ENCODE measurements around the gene FMR1.

Gene FMR1

DNA sequence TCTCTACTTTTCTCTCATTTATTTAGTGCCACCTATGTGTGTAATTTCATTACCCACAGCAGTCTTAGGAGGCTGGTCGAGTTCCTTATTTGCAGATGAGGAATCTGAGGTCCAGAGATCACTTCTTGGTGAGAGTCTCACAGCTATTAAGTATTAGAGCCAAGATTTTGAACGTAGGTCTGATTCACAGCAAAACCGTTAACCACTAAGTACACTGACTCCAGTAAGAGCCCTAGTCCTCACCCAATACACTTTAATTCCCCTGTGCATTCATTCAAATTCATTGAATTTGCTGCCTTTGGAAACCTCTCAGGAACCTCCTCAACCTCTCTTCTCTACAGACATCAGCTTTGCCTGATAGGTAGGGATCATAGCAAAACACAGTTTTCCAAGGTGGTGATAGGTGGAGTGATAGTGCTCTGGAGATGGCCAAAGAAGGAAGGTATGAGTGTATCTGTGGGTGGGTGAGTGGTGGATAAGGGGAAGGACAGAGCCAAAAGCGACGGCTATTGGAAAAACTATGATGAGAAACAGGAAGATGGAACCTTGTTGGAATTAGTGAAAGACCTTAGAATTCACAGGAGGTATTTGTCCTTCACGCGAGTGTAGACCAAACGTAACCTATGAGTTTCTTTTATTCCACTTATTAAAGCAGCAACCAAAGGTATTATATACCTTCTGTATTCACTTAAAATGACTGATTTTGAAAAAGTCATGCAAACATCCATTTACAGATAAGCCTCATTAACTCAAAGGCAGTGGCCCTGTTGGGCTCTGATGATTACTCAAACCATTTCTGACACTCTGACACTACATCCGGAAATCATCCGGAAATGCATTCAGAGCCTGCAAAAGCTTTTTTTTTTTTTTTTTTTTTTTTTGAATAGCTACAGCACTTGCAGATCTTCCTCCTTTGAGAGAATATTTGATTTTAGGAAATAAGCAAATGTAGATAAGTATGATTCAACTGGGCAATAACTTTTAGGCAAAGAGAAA lies 6.3 kb downstream of the FMR1 start:
- H3K4me3 ChIP-seq (ENCODE audit: low read length): no peak overlapping the region
- H3K4me1 ChIP-seq (ENCODE audit: control insufficient read depth, low read depth, low read length): peaks cover 7% of the 10 kb centered on the region
- H3K27ac ChIP-seq (ENCODE audit: low read length): no peak overlapping the region
- no peaks in the 10 kb centered on the region for H3K36me3 ChIP-seq (ENCODE audit: control insufficient read depth, low read depth, low read length)
- no peaks in the 10 kb centered on the region for H3K27me3 ChIP-seq (ENCODE audit: control insufficient read depth, insufficient read depth, low read length)
- no peak overlapping the region for H3K9ac ChIP-seq (ENCODE audit: low read length)
- peaks cover 7% of the 10 kb centered on the region for H3K9me3 ChIP-seq (ENCODE audit: control insufficient read depth, low read depth, low read length)

DNA sequence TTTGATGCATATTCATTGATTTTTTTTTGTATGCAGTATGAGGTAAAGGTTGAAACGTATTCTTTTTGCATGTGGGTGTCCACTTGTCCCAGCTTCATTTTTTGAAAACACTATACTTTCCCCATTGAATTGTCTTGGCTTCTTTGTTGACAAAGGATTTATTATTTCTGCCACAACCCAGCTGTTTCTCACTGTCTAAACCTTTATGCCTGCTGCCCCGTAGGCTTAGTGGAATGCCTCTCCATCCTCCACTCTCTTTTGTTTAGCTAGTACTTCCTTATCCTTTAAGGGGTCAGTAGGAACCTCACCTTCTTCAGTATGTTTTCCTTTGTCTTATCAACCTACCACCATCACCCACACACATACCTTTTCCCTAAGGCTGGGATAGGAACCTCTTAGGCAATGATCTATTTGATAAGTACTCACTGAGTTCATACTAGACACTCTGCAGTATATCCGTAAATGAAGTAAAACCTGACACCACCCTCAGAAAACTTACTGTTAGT lies 8.5 kb downstream of the FMR1 start:
- no peaks in the 10 kb centered on the region for H3K9me3 ChIP-seq (ENCODE audit: control insufficient read depth, low read depth, low read length)
- H3K4me3 ChIP-seq (ENCODE audit: low read length): no peak overlapping the region
- peaks cover 7% of the 10 kb centered on the region for H3K4me1 ChIP-seq (ENCODE audit: control insufficient read depth, low read depth, low read length)
- no peaks in the 10 kb centered on the region for H3K27me3 ChIP-seq (ENCODE audit: control insufficient read depth, insufficient read depth, low read length)
- H3K36me3 ChIP-seq (ENCODE audit: control insufficient read depth, low read depth, low read length): no peaks in the 10 kb centered on the region
- no peak overlapping the region for H3K9ac ChIP-seq (ENCODE audit: low read length)
- no peak overlapping the region for H3K27ac ChIP-seq (ENCODE audit: low read length)

GRCh38 chrX:147923605-147924004 lies 11.9 kb downstream of the FMR1 start:
- Histone ChIP-seq H3K4me1 (ENCODE audit: control insufficient read depth, low read depth, low read length) (peaks cover 7% of the 10 kb centered on the region), H3K4me3 (ENCODE audit: low read length) (no peak overlapping the region), H3K9me3 (ENCODE audit: control insufficient read depth, low read depth, low read length) (peaks cover 3% of the 10 kb centered on the region), H3K9ac (ENCODE audit: low read length) (no peak overlapping the region), H3K36me3 (ENCODE audit: control insufficient read depth, low read depth, low read length) (no peaks in the 10 kb centered on the region), H3K27me3 (ENCODE audit: control insufficient read depth, insufficient read depth, low read length) (no peaks in the 10 kb centered on the region), H3K27ac (ENCODE audit: low read length) (no peak overlapping the region)

DNA sequence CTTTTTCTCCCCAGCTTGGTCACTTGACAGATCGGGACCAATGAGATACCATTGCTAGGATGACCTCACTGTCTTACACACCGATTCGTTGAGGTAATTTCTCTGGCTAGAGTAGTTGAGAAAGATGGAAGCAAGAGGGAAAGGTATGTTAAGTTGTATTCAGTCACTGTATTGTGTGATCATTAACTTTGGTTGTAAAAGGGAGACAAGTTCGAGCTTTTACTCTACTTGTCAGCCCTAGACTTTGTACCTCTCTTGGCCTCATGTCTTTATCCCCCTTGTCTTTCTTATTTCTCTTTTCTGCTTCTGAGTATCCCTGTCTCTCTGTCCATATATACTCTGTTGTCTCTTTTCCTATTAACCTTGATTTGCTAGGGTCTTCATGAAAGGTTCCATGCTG lies 15.5 kb downstream of the FMR1 start:
- Histone ChIP-seq H3K4me3 (ENCODE audit: low read length) (no peak overlapping the region), H3K9me3 (ENCODE audit: control insufficient read depth, low read depth, low read length) (peaks cover 3% of the 10 kb centered on the region), H3K27me3 (ENCODE audit: control insufficient read depth, insufficient read depth, low read length) (no peaks in the 10 kb centered on the region), H3K36me3 (ENCODE audit: control insufficient read depth, low read depth, low read length) (peaks cover 5% of the 10 kb centered on the region), H3K9ac (ENCODE audit: low read length) (no peak overlapping the region), H3K4me1 (ENCODE audit: control insufficient read depth, low read depth, low read length) (no peaks in the 10 kb centered on the region), H3K27ac (ENCODE audit: low read length) (no peak overlapping the region)

GRCh38 chrX:147933815-147934214 lies 22.1 kb downstream of the FMR1 start:
- H3K27ac ChIP-seq (ENCODE audit: low read length): no peak overlapping the region
- peaks cover 10% of the 10 kb centered on the region for H3K9me3 ChIP-seq (ENCODE audit: control insufficient read depth, low read depth, low read length)
- no peak overlapping the region for H3K4me3 ChIP-seq (ENCODE audit: low read length)
- H3K9ac ChIP-seq (ENCODE audit: low read length): no peak overlapping the region
- H3K27me3 ChIP-seq (ENCODE audit: control insufficient read depth, insufficient read depth, low read length): no peaks in the 10 kb centered on the region
- no peaks in the 10 kb centered on the region for H3K4me1 ChIP-seq (ENCODE audit: control insufficient read depth, low read depth, low read length)
- peaks cover 51% of the 10 kb centered on the region for H3K36me3 ChIP-seq (ENCODE audit: control insufficient read depth, low read depth, low read length)

- peaks cover 49% of the 10 kb centered on the region for H3K36me3 ChIP-seq (ENCODE audit: control insufficient read depth, low read depth, low read length)
These were observed 23.5 kb downstream of the FMR1 start for GRCh38 chrX:147935156-147935758.

GRCh38 chrX:147945286-147945685 lies 33.6 kb downstream of the FMR1 start:
- Histone ChIP-seq H3K36me3 (ENCODE audit: control insufficient read depth, low read depth, low read length) (peaks cover 48% of the 10 kb centered on the region), H3K9me3 (ENCODE audit: control insufficient read depth, low read depth, low read length) (peaks cover 6% of the 10 kb centered on the region), H3K27ac (ENCODE audit: low read length) (no peak overlapping the region), H3K4me3 (ENCODE audit: low read length) (no peak overlapping the region), H3K9ac (ENCODE audit: low read length) (no peak overlapping the region), H3K27me3 (ENCODE audit: control insufficient read depth, insufficient read depth, low read length) (no peaks in the 10 kb centered on the region), H3K4me1 (ENCODE audit: control insufficient read depth, low read depth, low read length) (no peaks in the 10 kb centered on the region)

More at GRCh38 chrX:147935156-147935758, 23.5 kb downstream of the FMR1 start:
- Histone ChIP-seq H3K9me3 (ENCODE audit: control insufficient read depth, low read depth, low read length) (peaks cover 12% of the 10 kb centered on the region), H3K9ac (ENCODE audit: low read length) (no peak overlapping the region), H3K27ac (ENCODE audit: low read length) (no peak overlapping the region), H3K4me3 (ENCODE audit: low read length) (no peak overlapping the region), H3K4me1 (ENCODE audit: control insufficient read depth, low read depth, low read length) (no peaks in the 10 kb centered on the region), H3K27me3 (ENCODE audit: control insufficient read depth, insufficient read depth, low read length) (no peaks in the 10 kb centered on the region)

- H3K4me1 ChIP-seq (ENCODE audit: control insufficient read depth, low read depth, low read length): no peaks in the 10 kb centered on the region
- no peak overlapping the region for H3K27ac ChIP-seq (ENCODE audit: low read length)
- no peak overlapping the region for H3K9ac ChIP-seq (ENCODE audit: low read length)
- H3K27me3 ChIP-seq (ENCODE audit: control insufficient read depth, insufficient read depth, low read length): no peaks in the 10 kb centered on the region
- peaks cover 28% of the 10 kb centered on the region for H3K36me3 ChIP-seq (ENCODE audit: control insufficient read depth, low read depth, low read length)
- no peak overlapping the region for H3K4me3 ChIP-seq (ENCODE audit: low read length)
- peaks cover 6% of the 10 kb centered on the region for H3K9me3 ChIP-seq (ENCODE audit: control insufficient read depth, low read depth, low read length)
These were observed 36.8 kb downstream of the FMR1 start for GRCh38 chrX:147948531-147948930.

DNA sequence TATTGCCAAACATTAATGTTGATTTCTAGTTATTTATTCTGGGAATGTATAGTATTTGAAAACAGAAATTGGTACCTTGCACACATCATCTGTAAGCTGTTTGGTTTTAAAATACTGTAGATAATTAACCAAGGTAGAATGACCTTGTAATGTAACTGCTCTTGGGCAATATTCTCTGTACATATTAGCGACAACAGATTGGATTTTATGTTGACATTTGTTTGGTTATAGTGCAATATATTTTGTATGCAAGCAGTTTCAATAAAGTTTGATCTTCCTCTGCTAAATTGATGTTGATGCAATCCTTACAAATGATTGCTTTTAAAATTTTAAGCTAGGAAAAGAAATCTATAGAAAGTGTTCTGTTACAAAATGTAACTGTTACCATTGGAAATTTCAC lies 38.6 kb downstream of the FMR1 start:
- Histone ChIP-seq H3K36me3 (ENCODE audit: control insufficient read depth, low read depth, low read length) (peaks cover 11% of the 10 kb centered on the region), H3K9me3 (ENCODE audit: control insufficient read depth, low read depth, low read length) (peaks cover 9% of the 10 kb centered on the region), H3K4me1 (ENCODE audit: control insufficient read depth, low read depth, low read length) (no peaks in the 10 kb centered on the region), H3K9ac (ENCODE audit: low read length) (no peak overlapping the region), H3K4me3 (ENCODE audit: low read length) (no peak overlapping the region), H3K27me3 (ENCODE audit: control insufficient read depth, insufficient read depth, low read length) (no peaks in the 10 kb centered on the region), H3K27ac (ENCODE audit: low read length) (no peak overlapping the region)

GRCh38 chrX:147953976-147954375 lies 42.3 kb downstream of the FMR1 start:
- no peak overlapping the region for H3K4me3 ChIP-seq (ENCODE audit: low read length)
- no peaks in the 10 kb centered on the region for H3K27me3 ChIP-seq (ENCODE audit: control insufficient read depth, insufficient read depth, low read length)
- H3K9me3 ChIP-seq (ENCODE audit: control insufficient read depth, low read depth, low read length): peaks cover 3% of the 10 kb centered on the region
- H3K4me1 ChIP-seq (ENCODE audit: control insufficient read depth, low read depth, low read length): no peaks in the 10 kb centered on the region
- no peak overlapping the region for H3K9ac ChIP-seq (ENCODE audit: low read length)
- no peak overlapping the region for H3K27ac ChIP-seq (ENCODE audit: low read length)
- peaks cover 3% of the 10 kb centered on the region for H3K36me3 ChIP-seq (ENCODE audit: control insufficient read depth, low read depth, low read length)

GRCh38 chrX:147957291-147957690 lies 45.6 kb downstream of the FMR1 start:
- peaks cover 3% of the 10 kb centered on the region for H3K9me3 ChIP-seq (ENCODE audit: control insufficient read depth, low read depth, low read length)
- H3K27me3 ChIP-seq (ENCODE audit: control insufficient read depth, insufficient read depth, low read length): no peaks in the 10 kb centered on the region
- H3K36me3 ChIP-seq (ENCODE audit: control insufficient read depth, low read depth, low read length): no peaks in the 10 kb centered on the region
- no peaks in the 10 kb centered on the region for H3K4me1 ChIP-seq (ENCODE audit: control insufficient read depth, low read depth, low read length)
- H3K27ac ChIP-seq (ENCODE audit: low read length): no peak overlapping the region
- H3K4me3 ChIP-seq (ENCODE audit: low read length): no peak overlapping the region
- no peak overlapping the region for H3K9ac ChIP-seq (ENCODE audit: low read length)

Data from iPS-18a (cell line).